H1 (cell line): ENCODE measurements around the gene RNF38. TPM values are rescaled to one million over a fixed set of nuclear protein-coding genes. Genes with fewer than 3 reads are reported as not detected.

Experiments
- CTCF ChIA-PET: fragments of 300-600 bp; sonication (Branson Sonifier 250); formaldehyde crosslinking; loops from one replicate; lab custom pipeline; 2021; ENCODE audit not compliant: partially characterized antibody; lab: Charles Lee
- POLR2A ChIA-PET: fragments of 300-600 bp; sonication (Branson Sonifier 250); formaldehyde crosslinking; loops from one replicate; lab custom pipeline; 2021; ENCODE audit warnings: inconsistent platforms; ENCODE audit not compliant: partially characterized antibody; lab: Charles Lee
- DNase-seq, 2 experiments: peaks; one replicate each; pipeline versions ENCODE4 v3.0.0 to v3.0.0-alpha.2; 2010 to 2022; ENCODE audit warnings: low spot score in 2 of 2, low read depth in 1 of 2, mixed read lengths in 1 of 2
- FAIRE-seq: peaks from 2 replicates; lab custom pipeline; 2011; peaks lifted over from hg19 to GRCh38; lab: Jason Lieb, UNC
- H2AFZ ChIP-seq: 2 replicates; pipeline ENCODE4 v1.8.1; 2012; ENCODE audit warnings: low read length, inconsistent platforms
- H2AK5ac ChIP-seq: 2 replicates; pipeline ENCODE4 v1.6.1; 2013; ENCODE audit warnings: low read depth, low read length
- H2BK120ac ChIP-seq: replicated peaks from 2 replicates; pipeline ENCODE3; 2013; ENCODE audit warnings: low read depth, low read length, inconsistent platforms
- H2BK12ac ChIP-seq: 2 replicates; pipeline ENCODE4 v1.6.1; 2013; ENCODE audit warnings: low read depth, low read length
- H2BK15ac ChIP-seq: 2 replicates; pipeline ENCODE4 v1.6.1; 2013; ENCODE audit warnings: low read length
- H2BK20ac ChIP-seq: 2 replicates; pipeline ENCODE4 v1.6.1; 2013; ENCODE audit warnings: low read length
- H2BK5ac ChIP-seq: 2 replicates; pipeline ENCODE4 v1.6.1; 2013; ENCODE audit warnings: low read depth, low read length
- H3K14ac ChIP-seq: 2 replicates; pipeline ENCODE4 v1.6.1; 2013; ENCODE audit warnings: inconsistent platforms; ENCODE audit not compliant: insufficient read length
- H3K18ac ChIP-seq: 2 replicates; pipeline ENCODE4 v1.6.1; 2013; ENCODE audit warnings: low read length; ENCODE audit errors: extremely low read depth
- H3K23ac ChIP-seq: 2 replicates; pipeline ENCODE4 v1.6.1; 2013; ENCODE audit warnings: inconsistent platforms; ENCODE audit not compliant: insufficient read length
- H3K23me2 ChIP-seq: 2 replicates; pipeline ENCODE4 v1.6.1; 2013; ENCODE audit warnings: low read depth, low read length
- H3K27ac ChIP-seq: 2 replicates; pipeline ENCODE4 v1.6.1; 2011; ENCODE audit warnings: low read depth, low read length, inconsistent platforms
- H3K27me3 ChIP-seq, 4 experiments: replicated peaks in 1 of 4; 1 replicate in 1 of 4; 2 replicates in 3 of 4; pipeline versions ENCODE4 v1.6.1 to v1.8.1; 2011 to 2013; ENCODE audit warnings: low read length in 3 of 4, mild to moderate bottlenecking in 3 of 4, inconsistent platforms in 2 of 4, mixed read lengths in 2 of 4, moderate library complexity in 1 of 4; ENCODE audit not compliant: control insufficient read depth in 3 of 4, insufficient read depth in 3 of 4; ENCODE audit errors: extremely low read depth in 1 of 4
- H3K36me3 ChIP-seq, 4 experiments: 2 replicates each; pipeline versions ENCODE4 v1.6.1 to v1.8.1; 2011 to 2013; ENCODE audit warnings: mild to moderate bottlenecking in 4 of 4, low read length in 3 of 4, moderate library complexity in 2 of 4, control low read depth in 1 of 4, inconsistent platforms in 1 of 4; ENCODE audit not compliant: insufficient read depth in 4 of 4, control insufficient read depth in 2 of 4
- H3K4ac ChIP-seq: replicated peaks from 2 replicates; pipeline ENCODE3; 2013; ENCODE audit warnings: low read length, low read depth, mixed read lengths, inconsistent platforms; ENCODE audit not compliant: insufficient read length
- H3K4me1 ChIP-seq, 4 experiments: replicated peaks in 1 of 4; 1 replicate in 1 of 4; 2 replicates in 3 of 4; pipeline versions ENCODE4 v1.6.1 to v1.8.1; 2011 to 2013; ENCODE audit warnings: low read length in 3 of 4, inconsistent platforms in 2 of 4, mixed read lengths in 1 of 4; ENCODE audit not compliant: insufficient read depth in 4 of 4, control insufficient read depth in 3 of 4
- H3K4me2 ChIP-seq, 2 experiments: 2 replicates each; pipeline versions ENCODE4 v1.6.1 to v1.8.1; 2011 to 2013; ENCODE audit warnings: low read depth in 2 of 2, low read length in 2 of 2, control low read depth in 1 of 2, inconsistent platforms in 1 of 2, mild to moderate bottlenecking in 1 of 2; ENCODE audit not compliant: insufficient read depth in 1 of 2
- H3K4me3 ChIP-seq, 4 experiments: fragments of 200-600, 300-600 bp in 1 of 4; sonication (generic), shearing (Covaris generic), sonication (Bioruptor Twin) in 1 of 4; 2 replicates each; pipeline versions ENCODE4 v1.5.1 to v1.8.1; 2011 to 2016; ENCODE audit warnings: low read length in 4 of 4, low read depth in 3 of 4, control low read depth in 2 of 4, inconsistent platforms in 2 of 4, mild to moderate bottlenecking in 2 of 4, mixed read lengths in 1 of 4, moderate library complexity in 1 of 4; ENCODE audit not compliant: insufficient read depth in 2 of 4; ENCODE audit errors: extremely low read depth in 1 of 4
- H3K56ac ChIP-seq: replicated peaks from 2 replicates; pipeline ENCODE3; 2013; ENCODE audit warnings: low read depth, mild to moderate bottlenecking, mixed read lengths, low read length, inconsistent platforms; ENCODE audit not compliant: insufficient read length
- H3K79me1 ChIP-seq: 2 replicates; pipeline ENCODE4 v1.6.1; 2013; ENCODE audit warnings: low read depth, low read length, control low read depth
- H3K79me2 ChIP-seq, 2 experiments: 2 replicates each; pipeline versions ENCODE4 v1.6.1 to v1.8.1; 2012 to 2013; ENCODE audit warnings: low read length in 2 of 2, mild to moderate bottlenecking in 2 of 2, inconsistent platforms in 1 of 2; ENCODE audit not compliant: insufficient read depth in 2 of 2, control insufficient read depth in 1 of 2
- H3K9ac ChIP-seq, 4 experiments: replicated peaks in 1 of 4; 1 replicate in 1 of 4; 2 replicates in 3 of 4; pipeline versions ENCODE4 v1.6.1 to v1.8.1; 2011 to 2013; ENCODE audit warnings: low read depth in 3 of 4, low read length in 3 of 4, control low read depth in 2 of 4, mild to moderate bottlenecking in 2 of 4, moderate library complexity in 2 of 4, inconsistent platforms in 1 of 4; ENCODE audit errors: extremely low read depth in 1 of 4
- H3K9me3 ChIP-seq, 2 experiments: 2 replicates each; pipeline versions ENCODE4 v1.6.1 to v1.8.1; 2012 to 2013; ENCODE audit warnings: mild to moderate bottlenecking in 2 of 2, moderate library complexity in 2 of 2, control low read depth in 1 of 2, inconsistent platforms in 1 of 2, low read depth in 1 of 2, low read length in 1 of 2, mixed read lengths in 1 of 2; ENCODE audit not compliant: insufficient read depth in 2 of 2
- H4K20me1 ChIP-seq, 2 experiments: replicated peaks in 1 of 2; 2 replicates each; pipeline versions ENCODE3 to v1.8.1; 2011 to 2013; ENCODE audit warnings: inconsistent platforms in 2 of 2, low read length in 2 of 2, mild to moderate bottlenecking in 1 of 2; ENCODE audit not compliant: insufficient read depth in 2 of 2, control insufficient read depth in 1 of 2
- H4K5ac ChIP-seq: 2 replicates; pipeline ENCODE4 v1.6.1; 2013; ENCODE audit warnings: low read length, low read depth, mixed read lengths, inconsistent platforms; ENCODE audit not compliant: insufficient read length
- H4K8ac ChIP-seq: 2 replicates; pipeline ENCODE4 v1.8.0; 2013; ENCODE audit warnings: mild to moderate bottlenecking, moderate library complexity, low read length, inconsistent platforms; ENCODE audit not compliant: insufficient read depth; ENCODE audit errors: extremely low read depth
- H4K91ac ChIP-seq: replicated peaks from 2 replicates; pipeline ENCODE3; 2013; ENCODE audit warnings: low read length, mixed read lengths, inconsistent platforms; ENCODE audit not compliant: insufficient read length
- WGBS, 2 experiments: shearing (Covaris generic) in 1 of 2; methylation state at CpG; one replicate each; pipeline versions ENCODE4 v1.1.6 to v1.1.7; 2013 to 2015; ENCODE audit warnings: low lambda C conversion rate in 2 of 2, mixed read lengths in 2 of 2, inconsistent platforms in 1 of 2, low coverage in 1 of 2, missing lambda C conversion rate in 1 of 2; ENCODE audit not compliant: insufficient replicate concordance in 2 of 2, insufficient coverage in 1 of 2, insufficient read length in 1 of 2; ENCODE audit errors: extremely low coverage in 1 of 2, missing lambda C conversion rate in 1 of 2; 5-methylcytosine and 5-hydroxymethylcytosine counted together
- polyA plus RNA-seq, 7 experiments: library from polyadenylated mRNA; depleted of rRNA in 3 of 7; stranded (reverse) in 5 of 7; unstranded in 2 of 7; fragments of >200 nt in 5 of 7; fragments of 200-250 nt in 2 of 7; gene quantifications; 1 replicate in 5 of 7; 2 replicates in 1 of 7; 4 replicates in 1 of 7; pipeline versions ENCODE4 v1.2.1 to v1.2.3, GENCODE V29; 2011 to 2013; ENCODE audit warnings: missing spikeins in 2 of 7, mixed read lengths in 2 of 7
- total RNA-seq: library from RNA; stranded (reverse); fragmentation: NEBNext Ultra II Directional; extraction: Animal tissue kit (Norgen Biotek cat#: 25700); gene quantifications from 2 replicates; pipeline ENCODE4 v1.2.1, GENCODE V29; 2021

Gene RNF38
- total and polyA plus RNA-seq, 2 of the 8 experiments (the other 6 are each of a cell fraction or from before 2014, with no cell fraction given): 54.9 to 60.9 TPM

GRCh38 chr9:36337002-36337401, 63.1 kb downstream of the RNF38 start:
- H2BK15ac ChIP-seq: no peak overlapping the region
- H3K36me3 ChIP-seq: peaks cover 16 to 69% (median 39%) of the 10 kb centered on the region in 4 experiments
- H3K56ac ChIP-seq: no peak overlapping the region
- peaks cover 0 to 3% of the 10 kb centered on the region in 2 experiments for H4K20me1 ChIP-seq
- no peak overlapping the region for H4K8ac ChIP-seq
- no peak overlapping the region for H3K4me2 ChIP-seq
- H2BK20ac ChIP-seq: no peak overlapping the region
- no peak overlapping the region for H2AK5ac ChIP-seq
- H2BK12ac ChIP-seq: no peak overlapping the region
- H3K27me3 ChIP-seq: no peaks in the 10 kb centered on the region
- no peak for FAIRE-seq
- no peaks in the 10 kb centered on the region for H3K79me1 ChIP-seq
- no peak overlapping the region for H3K4ac ChIP-seq
- no peaks in the 10 kb centered on the region for H3K9me3 ChIP-seq
- H3K4me3 ChIP-seq: no peak overlapping the region
- H3K23ac ChIP-seq: no peak overlapping the region
- H2AFZ ChIP-seq: no peak overlapping the region
- H3K18ac ChIP-seq: no peak overlapping the region
- ChIA-PET POLR2A (interaction anchor here (1.2 kb wide), 2 partner anchors 13 to 25 kb away, joined by 3 read pairs; no protein-coding TSS in a partner anchor), CTCF (interaction anchor here (1.2 to 2.9 kb wide), 5 partner anchors 8 to 147 kb away, joined by 3 to 28 read pairs (median 5); no protein-coding TSS in a partner anchor)
- no peak overlapping the region for H2BK5ac ChIP-seq
- H3K27ac ChIP-seq: no peak overlapping the region
- DNase-seq: no peak
- H3K9ac ChIP-seq: no peak overlapping the region
- H3K23me2 ChIP-seq: no peaks in the 10 kb centered on the region
- no peaks in the 10 kb centered on the region for H3K79me2 ChIP-seq
- H4K91ac ChIP-seq: no peak overlapping the region
- 84% methylated on average over 2 of the region's 2 CpGs; no CpG with 5 or more reads in 1 of the 2 experiments for WGBS, 2 experiments
- H3K4me1 ChIP-seq: no peaks in the 10 kb centered on the region
- no peak overlapping the region for H4K5ac ChIP-seq
- H3K14ac ChIP-seq: no peak overlapping the region
- H2BK120ac ChIP-seq: no peak overlapping the region
